Neutrophil (primary cell): ENCODE measurements around the gene OGN.

Source experiments
- H3K27ac ChIP-seq: fragments of 200-600 bp; sonication (generic); 2 replicates; pipeline ENCODE4 v1.5.1; 2016; ENCODE audit warnings: mild to moderate bottlenecking, moderate library complexity
- H3K27me3 ChIP-seq: fragments of 200-600 bp; sonication (generic); 2 replicates; pipeline ENCODE4 v1.6.0; 2016; ENCODE audit warnings: mild to moderate bottlenecking
- H3K36me3 ChIP-seq: fragments of 200-600 bp; sonication (generic); 2 replicates; pipeline ENCODE4 v1.5.1; 2017
- H3K4me1 ChIP-seq, 2 experiments: fragments of 200-600 bp in 1 of 2; sonication (generic) in 1 of 2; 1 replicate in 1 of 2; 2 replicates in 1 of 2; pipeline versions ENCODE4 v1.5.1 to v1.6.1; 2013 to 2016; ENCODE audit warnings: low read depth in 1 of 2, low read length in 1 of 2, mild to moderate bottlenecking in 1 of 2, moderate library complexity in 1 of 2; ENCODE audit not compliant: control insufficient read depth in 1 of 2, insufficient read depth in 1 of 2
- H3K4me3 ChIP-seq, 2 experiments: fragments of 200-600 bp in 1 of 2; sonication (generic) in 1 of 2; 1 replicate in 1 of 2; 2 replicates in 1 of 2; pipeline ENCODE4 v1.5.1; 2013 to 2016; ENCODE audit warnings: low read depth in 1 of 2, low read length in 1 of 2, mild to moderate bottlenecking in 1 of 2, moderate library complexity in 1 of 2
- H3K9me3 ChIP-seq: fragments of 200-600 bp; sonication (generic); 2 replicates; pipeline ENCODE4 v1.5.1; 2016
- TF ChIP-seq, protein P1 (sequence below): fragments of 200-600 bp; sonication (generic); IDR thresholded peaks from 2 replicates; pipeline ENCODE4 v1.5.1; 2016; ENCODE audit warnings: antibody characterized with exemption

The OGN gene

DNA sequence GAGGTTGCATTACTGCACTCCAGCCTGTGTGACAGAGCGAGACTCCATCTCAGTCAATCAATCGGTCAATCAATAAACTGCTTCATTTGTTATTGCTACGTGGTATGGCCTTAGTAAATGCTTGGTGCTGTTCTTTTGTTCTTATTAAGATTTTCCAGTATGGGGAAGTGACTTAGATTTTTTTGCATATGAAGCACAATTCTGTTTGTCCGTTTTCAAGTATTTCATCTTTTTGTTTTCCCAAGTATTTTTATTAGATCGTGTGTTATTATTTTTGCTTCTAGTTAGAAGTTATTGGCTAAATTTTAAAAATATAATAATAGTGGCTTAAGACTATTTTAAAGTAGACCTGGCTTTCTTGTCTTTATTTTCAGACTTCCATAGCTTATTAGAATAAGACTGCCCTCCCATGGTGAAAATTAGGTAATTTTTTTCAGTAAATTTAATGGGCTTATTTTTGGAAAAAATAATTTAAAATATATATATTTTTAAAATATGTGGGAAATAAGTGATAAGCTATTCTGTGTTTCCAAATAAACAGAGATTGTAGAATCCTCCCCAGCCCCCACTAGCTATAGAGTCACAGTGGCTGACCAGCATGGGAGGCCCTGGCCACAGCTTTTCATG lies 34.6 kb upstream of the OGN start:
- Histone ChIP-seq H3K4me3 (no peak overlapping the region), H3K36me3 (no peaks in the 10 kb centered on the region), H3K27ac (no peak overlapping the region), H3K4me1 (no peaks in the 10 kb centered on the region), H3K9me3 (no peaks in the 10 kb centered on the region), H3K27me3 (no peaks in the 10 kb centered on the region)
- TF ChIP-seq, protein P1, sequence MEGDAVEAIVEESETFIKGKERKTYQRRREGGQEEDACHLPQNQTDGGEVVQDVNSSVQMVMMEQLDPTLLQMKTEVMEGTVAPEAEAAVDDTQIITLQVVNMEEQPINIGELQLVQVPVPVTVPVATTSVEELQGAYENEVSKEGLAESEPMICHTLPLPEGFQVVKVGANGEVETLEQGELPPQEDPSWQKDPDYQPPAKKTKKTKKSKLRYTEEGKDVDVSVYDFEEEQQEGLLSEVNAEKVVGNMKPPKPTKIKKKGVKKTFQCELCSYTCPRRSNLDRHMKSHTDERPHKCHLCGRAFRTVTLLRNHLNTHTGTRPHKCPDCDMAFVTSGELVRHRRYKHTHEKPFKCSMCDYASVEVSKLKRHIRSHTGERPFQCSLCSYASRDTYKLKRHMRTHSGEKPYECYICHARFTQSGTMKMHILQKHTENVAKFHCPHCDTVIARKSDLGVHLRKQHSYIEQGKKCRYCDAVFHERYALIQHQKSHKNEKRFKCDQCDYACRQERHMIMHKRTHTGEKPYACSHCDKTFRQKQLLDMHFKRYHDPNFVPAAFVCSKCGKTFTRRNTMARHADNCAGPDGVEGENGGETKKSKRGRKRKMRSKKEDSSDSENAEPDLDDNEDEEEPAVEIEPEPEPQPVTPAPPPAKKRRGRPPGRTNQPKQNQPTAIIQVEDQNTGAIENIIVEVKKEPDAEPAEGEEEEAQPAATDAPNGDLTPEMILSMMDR = no peak

DNA sequence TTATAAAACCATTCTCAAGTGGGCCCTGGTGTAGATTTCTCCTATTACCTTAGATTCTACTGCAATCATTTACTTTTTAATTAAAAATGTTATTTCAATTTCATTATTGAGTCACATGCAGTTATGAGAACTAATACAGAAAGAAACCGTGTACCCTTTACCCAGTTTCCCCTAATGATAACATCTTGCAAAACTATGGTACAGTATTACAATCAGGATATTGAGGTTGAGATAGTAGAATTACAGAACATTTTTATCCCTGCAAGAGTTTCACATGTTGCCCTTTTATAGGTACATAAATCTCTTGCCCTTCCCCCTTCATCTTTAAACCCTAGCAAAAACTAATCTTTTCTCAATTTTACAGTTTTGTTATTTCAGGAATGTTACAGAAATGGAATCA lies 30.9 kb upstream of the OGN start:
- no peaks in the 10 kb centered on the region for H3K27me3 ChIP-seq
- no peaks in the 10 kb centered on the region for H3K36me3 ChIP-seq
- no peak overlapping the region for H3K4me3 ChIP-seq
- H3K27ac ChIP-seq = no peak overlapping the region
- TF ChIP-seq, protein P1 = no peak
- no peaks in the 10 kb centered on the region for H3K4me1 ChIP-seq
- H3K9me3 ChIP-seq = no peaks in the 10 kb centered on the region

DNA sequence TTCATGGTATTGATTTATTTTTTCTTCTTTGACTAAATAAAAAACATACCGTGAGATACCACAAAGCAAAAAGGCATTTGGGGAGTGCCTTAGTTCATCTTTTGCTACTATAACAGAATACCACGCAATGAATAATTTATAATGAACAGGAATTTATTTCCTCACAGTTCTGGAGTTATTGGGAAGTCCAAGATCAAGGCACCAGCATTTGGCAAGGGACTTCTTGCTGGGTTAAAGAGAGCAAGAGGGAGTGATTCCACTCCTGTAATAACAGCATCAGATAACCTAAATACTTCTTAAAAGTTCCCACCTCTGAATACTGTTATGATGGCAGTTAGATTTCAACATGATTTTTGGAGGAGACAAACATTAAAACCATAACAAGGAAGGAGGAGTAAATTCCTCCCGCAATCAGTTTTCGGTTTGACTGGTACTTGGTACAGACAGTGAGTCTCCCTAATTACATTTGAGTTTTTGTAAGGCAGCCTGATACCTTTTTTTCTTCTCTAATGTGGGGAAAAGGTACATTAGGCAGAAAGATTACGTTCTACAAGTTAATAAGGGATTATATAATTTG lies 28.7 kb upstream of the OGN start:
- H3K4me1 ChIP-seq = no peaks in the 10 kb centered on the region
- TF ChIP-seq, protein P1 = no peak
- no peaks in the 10 kb centered on the region for H3K9me3 ChIP-seq
- no peak overlapping the region for H3K27ac ChIP-seq
- no peaks in the 10 kb centered on the region for H3K36me3 ChIP-seq
- H3K4me3 ChIP-seq = no peak overlapping the region
- H3K27me3 ChIP-seq = no peaks in the 10 kb centered on the region

GRCh38 chr9:92432350-92432749 lies 28.0 kb upstream of the OGN start:
- no peaks in the 10 kb centered on the region for H3K4me1 ChIP-seq
- H3K27ac ChIP-seq = no peak overlapping the region
- H3K36me3 ChIP-seq = no peaks in the 10 kb centered on the region
- TF ChIP-seq, protein P1 = no peak
- no peaks in the 10 kb centered on the region for H3K9me3 ChIP-seq
- H3K27me3 ChIP-seq = no peaks in the 10 kb centered on the region
- H3K4me3 ChIP-seq = no peak overlapping the region

DNA sequence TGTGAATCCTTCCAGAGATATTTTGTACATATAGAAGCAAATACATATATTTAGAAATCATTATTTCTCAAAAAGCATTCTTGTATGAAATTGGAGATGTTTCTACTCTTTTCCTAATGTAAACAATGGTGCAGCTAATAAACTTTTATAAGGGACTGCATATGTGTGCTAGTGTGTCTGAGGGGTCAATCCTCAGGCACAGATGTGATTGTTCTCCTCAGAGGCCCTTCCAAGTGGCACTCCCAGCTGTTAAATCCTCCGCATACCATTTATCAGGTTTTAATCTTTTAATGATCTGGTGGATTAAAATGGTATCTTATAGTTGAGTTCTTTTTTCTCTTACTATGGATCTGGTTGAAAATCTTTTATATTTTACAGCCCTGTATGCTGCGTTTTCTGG lies 25.5 kb upstream of the OGN start:
- no peak overlapping the region for H3K4me3 ChIP-seq
- H3K27ac ChIP-seq = no peak overlapping the region
- no peaks in the 10 kb centered on the region for H3K36me3 ChIP-seq
- no peaks in the 10 kb centered on the region for H3K9me3 ChIP-seq
- no peaks in the 10 kb centered on the region for H3K27me3 ChIP-seq
- TF ChIP-seq, protein P1 = no peak
- H3K4me1 ChIP-seq = no peaks in the 10 kb centered on the region
